ENCODE data around the gene PRSS38.

Gene PRSS38

DNA sequence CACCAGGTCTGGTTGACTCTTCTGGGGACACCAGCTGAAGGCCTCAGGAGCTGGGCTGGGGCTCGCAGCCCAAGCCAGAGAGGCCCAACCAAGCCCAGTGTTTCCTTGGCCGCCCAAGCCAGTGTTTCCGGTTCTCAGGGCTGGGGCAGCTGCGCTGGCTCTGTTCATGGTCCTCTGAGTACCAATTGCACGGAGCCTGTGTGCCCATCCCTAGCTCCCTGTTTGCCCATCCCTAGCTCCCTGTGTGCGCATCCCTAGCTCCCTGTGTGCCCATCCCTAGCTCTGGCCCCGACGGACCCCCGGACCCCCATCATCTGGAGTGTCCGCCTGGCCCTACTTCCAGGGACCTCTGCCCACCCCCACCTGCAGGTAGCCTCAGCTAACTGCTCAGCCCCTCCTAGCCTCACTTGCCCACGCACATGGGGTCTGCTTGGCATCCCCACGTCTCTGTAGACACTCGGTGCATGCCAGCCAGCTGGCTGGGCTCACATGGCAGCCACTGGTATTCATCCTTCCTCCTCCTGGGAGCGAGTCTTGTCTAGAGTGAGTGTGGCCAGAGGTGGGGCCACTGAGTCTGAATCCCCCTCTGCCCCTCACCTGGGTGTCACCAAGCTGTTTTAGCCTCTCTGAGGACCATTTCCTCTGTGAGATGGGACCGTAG, 68.3 kb downstream of the PRSS38 start:
- in situ Hi-C loops (cut with HindIII; ENCODE audit: low sequenced_read_pairs) = no loop called here

- in situ Hi-C loops (cut with HindIII; ENCODE audit: low sequenced_read_pairs) = no loop called here
These were observed 69.1 kb downstream of the PRSS38 start for GRCh38 chr1:227884370-227885134.

DNA sequence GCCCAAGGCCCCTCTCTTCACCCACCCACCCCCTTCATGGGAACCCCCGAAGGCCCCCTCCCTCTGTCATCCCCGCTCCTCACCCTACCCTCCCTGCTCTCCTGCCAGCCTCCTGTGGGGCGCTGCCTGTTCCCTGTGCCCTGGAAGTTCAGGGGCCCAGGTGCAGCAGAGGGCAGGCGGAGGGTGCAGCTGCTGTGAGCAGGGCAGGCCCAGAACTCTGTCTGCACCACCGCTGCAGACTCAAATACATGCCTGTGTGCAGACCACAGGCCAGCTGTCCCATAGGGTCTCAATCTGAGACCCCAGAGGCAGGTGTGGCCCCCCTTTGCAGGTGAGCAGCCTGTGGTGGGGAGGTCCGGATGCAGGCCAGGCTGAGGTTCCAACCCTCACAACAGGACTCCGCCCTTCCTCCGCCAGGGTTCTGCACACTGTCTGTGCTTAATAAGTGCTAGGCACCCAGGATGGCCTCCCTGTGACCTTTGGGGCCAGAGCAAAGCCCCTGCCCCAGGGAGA, 69.7 kb downstream of the PRSS38 start:
- in situ Hi-C loops (cut with HindIII; ENCODE audit: low sequenced_read_pairs) = no loop called here

GRCh38 chr1:227885648-227886502, 70.4 kb downstream of the PRSS38 start:
- in situ Hi-C loops (cut with HindIII; ENCODE audit: low sequenced_read_pairs) = no loop called here

DNA sequence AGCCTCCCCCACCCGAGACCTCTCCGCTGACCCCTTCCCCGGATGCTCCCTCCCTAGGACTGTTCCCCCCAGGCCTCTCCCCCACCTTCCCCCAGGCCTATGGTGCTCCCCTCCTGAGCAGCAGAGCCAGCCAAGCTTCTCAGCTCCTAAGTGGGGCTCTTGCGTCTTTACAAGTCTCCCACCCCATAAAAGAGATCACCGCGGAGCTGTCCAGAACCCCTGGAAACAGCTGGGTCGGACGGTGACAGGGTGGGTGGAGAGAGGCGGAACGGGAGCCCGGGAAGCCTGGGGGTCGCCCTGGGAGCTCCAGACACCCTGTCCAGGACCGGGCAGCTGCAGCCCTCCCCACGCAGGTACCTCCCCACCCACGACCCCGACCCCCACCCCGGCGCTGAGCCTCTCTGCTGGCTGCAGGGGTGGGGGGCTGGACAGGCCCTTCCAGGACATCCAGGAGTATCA, 71.1 kb downstream of the PRSS38 start:
- in situ Hi-C loops (cut with HindIII; ENCODE audit: low sequenced_read_pairs) = no loop called here

DNA sequence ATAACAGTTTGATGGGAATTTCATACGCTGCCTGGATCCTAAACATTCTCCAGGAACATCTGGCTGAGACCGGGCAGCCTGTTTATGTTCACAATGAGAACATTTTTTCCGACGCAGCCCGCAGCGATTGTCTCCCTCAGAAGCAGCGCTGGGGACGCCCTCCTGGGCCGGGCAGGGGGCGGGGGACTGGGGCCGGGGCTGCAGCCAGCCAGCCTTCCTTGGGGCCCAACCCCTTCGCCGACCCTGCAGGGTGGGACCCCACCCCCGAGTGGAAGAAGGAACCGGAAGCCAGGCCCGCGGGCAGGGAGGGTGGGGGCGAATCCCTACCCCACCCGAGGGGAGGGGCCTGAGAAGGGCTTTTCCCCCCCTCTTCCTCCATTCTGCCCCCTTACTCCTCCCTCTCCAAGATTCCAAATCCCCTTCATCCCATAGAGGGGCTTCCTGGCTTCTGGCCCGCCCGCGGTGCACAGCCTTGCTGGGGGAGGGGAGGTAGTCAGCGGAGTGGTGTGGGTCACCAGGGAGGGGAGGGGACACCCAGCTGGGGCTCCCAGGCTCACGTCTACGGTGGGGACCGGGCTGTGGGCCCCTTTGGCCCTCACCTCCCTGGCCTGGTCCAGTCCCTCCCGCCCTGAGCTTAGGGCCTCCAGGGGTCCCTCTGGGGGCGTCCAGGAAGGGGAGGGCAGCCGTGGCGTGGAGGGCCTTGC, 71.7 kb downstream of the PRSS38 start:
- in situ Hi-C loops (cut with HindIII; ENCODE audit: low sequenced_read_pairs) = no loop called here

GRCh38 chr1:227887697-227888403, 72.4 kb downstream of the PRSS38 start:
- in situ Hi-C loops (cut with HindIII; ENCODE audit: low sequenced_read_pairs) = no loop called here

- in situ Hi-C loops (cut with HindIII; ENCODE audit: low sequenced_read_pairs) = no loop called here
These were observed 73.0 kb downstream of the PRSS38 start for GRCh38 chr1:227888404-227889046.

DNA sequence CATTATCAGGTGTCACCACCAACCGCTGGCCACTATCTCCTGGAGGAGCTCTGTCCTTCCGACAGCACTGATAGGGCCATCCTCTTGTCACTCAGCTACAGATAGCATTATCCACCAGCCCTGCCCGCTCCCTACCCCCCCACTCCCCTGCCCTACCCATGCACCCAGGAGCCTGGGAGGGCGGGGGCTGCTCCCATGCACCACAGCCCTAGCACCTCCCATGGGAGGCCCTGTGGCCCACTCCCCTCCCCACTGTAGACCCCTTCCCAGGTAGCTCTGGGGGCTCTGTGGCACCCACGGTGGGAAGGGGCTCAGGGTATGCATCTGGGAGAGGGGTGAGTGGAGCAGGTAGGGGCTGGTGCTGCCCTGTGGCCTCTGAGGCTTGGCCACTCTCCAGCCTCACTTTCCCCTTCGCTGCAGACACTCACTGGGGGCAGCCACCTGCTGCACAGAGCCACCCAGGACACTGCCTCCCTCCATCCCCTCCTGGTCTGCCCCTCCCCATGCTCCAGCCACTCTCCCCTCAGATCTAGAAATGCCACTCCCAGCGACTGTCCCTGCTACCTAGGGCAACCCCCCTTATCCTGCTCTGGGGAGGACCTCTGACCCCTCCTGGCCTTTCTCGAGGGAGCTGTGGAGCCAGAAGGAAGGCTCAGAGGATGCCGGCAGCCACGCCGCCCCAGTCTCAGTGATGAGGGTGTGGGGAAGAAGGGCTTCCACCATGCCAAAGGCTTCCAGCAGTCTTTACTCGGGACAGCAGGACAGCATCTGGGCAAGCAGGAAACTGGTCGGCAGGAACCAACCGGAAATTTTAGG, 73.8 kb downstream of the PRSS38 start:
- in situ Hi-C loops (cut with HindIII; ENCODE audit: low sequenced_read_pairs) = no loop called here

- in situ Hi-C loops (cut with HindIII; ENCODE audit: low sequenced_read_pairs) = no loop called here
These were observed 74.5 kb downstream of the PRSS38 start for GRCh38 chr1:227889863-227890405.

GRCh38 chr1:227890451-227891222, 75.2 kb downstream of the PRSS38 start:
- in situ Hi-C loops (cut with HindIII; ENCODE audit: low sequenced_read_pairs) = no loop called here

- in situ Hi-C loops (cut with HindIII; ENCODE audit: low sequenced_read_pairs) = no loop called here
These were observed 75.9 kb downstream of the PRSS38 start for GRCh38 chr1:227891223-227891954.

DNA sequence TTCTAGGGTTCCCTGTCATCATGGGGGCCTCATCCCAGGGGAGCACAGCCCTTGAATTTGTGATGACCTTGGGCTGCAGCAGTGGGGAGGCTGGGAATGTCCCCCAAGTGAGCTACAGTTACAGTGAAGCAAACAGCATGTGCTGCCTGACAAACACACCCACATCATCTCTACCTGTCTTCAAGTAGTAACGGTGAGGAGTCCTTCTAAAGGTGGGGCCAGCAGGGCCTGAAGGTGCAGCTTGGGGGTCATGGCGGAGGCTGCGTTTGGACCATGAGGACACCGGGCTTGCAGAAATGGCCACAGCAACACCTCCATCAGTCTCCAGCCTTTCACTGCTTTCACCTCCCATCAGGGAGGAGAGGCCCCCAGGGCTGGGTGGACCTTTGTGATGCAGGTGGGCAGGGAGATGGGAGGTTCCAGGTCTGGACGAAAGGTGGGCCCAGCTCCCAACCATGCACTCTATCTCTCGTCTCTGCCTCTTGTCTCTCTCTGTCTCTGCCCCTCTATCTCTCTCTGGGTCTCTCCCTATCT, 76.5 kb downstream of the PRSS38 start:
- in situ Hi-C loops (cut with HindIII; ENCODE audit: low sequenced_read_pairs) = no loop called here

GRCh38 chr1:227892489-227893299, 77.2 kb downstream of the PRSS38 start:
- in situ Hi-C loops (cut with HindIII; ENCODE audit: low sequenced_read_pairs) = no loop called here

GRCh38 chr1:227893300-227893948, 77.9 kb downstream of the PRSS38 start:
- in situ Hi-C loops (cut with HindIII; ENCODE audit: low sequenced_read_pairs) = no loop called here

All from DLD1 (cell line).